ENCODE data around the gene KIF17.

DNA sequence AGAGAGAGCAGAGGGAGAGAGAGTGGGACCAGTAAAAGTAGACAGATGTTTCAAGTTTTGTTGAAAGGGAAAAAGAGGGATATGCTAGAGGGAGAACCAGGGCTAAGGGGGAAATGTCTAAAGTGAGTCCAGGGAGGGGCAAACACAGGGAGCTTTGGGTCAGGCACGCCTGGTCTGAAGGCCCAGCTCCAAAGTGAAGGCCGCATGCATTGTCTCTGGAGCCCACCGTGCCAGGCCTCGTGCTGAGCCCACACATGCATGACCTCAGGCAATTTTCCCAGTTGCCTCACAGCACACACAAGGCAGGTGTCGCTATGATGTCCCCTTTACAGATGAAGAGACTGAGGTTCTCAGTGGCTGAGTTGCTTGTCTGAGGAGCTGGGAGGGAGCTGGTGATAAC lies 16.0 kb downstream of the KIF17 start:
- TF ChIP-seq CTCF (IDR thresholded peaks at IDR 0.05; ENCODE audit: insufficient read depth, low read length) (no peak), GABPA (IDR thresholded peaks at IDR 0.05; ENCODE audit: low read depth) (no peak)
